ENCODE results near the gene RARRES1.
"Not testable (repeated sequence)": the region's sequence is repeated elsewhere in the genome, so short reads cannot be mapped to it uniquely, and the experiment has no call there.

RARRES1 gene

DNA sequence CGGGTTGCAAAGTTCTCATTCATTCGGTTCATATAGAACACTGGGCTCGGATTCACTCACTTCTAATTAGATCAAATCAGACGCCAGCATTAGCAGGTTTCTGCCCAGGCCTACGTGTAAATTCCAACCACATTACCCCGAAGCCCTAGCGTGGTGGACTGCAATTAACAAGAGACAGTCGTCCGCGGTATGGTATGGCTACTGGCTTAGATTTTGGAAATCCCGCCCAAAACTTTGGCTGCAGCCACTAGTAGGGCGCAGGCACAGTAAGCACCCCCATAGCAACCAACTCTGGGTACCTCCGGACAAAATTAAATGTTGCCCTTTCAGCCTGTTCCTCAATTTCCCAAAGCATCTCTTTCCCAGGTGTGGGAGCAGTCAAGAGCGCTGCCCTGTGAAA, 771 bp downstream of the RARRES1 start:
- no peak for DNase-seq

DNA sequence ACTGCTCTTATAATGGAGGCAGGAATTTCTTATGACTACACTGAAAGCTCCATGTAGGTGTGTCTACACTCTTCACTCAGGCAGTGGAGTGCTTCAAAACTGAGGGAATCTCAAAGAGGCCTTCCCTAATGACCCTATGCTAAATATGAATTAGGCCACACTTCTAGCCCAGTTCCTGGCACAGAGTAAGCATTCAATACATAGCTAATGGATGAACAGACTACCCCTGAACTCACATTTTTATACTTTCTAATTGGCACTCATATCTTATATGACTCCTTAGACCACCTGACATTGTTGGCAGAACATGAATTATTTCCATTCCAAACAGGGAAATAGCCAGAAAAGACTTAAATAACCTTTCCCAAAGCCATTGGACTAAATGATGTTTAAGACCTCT, 3.4 kb downstream of the RARRES1 start:
- DNase-seq = no peak

DNA sequence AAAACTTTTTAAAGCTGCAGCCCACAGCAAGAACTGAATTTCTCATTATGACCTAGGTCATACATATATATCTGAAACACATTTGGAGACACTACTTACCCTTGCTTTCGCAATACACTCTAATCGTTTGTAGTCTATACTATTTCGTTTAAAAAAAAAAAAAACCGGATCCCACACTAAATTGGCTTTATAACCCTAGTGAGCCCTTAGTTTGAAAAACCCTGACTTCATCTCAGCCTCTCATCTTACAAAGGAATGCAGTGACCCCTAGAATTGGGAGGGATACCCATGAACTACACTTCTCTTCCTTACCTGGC, 4.2 kb downstream of the RARRES1 start:
- DNase-seq = no peak

DNA sequence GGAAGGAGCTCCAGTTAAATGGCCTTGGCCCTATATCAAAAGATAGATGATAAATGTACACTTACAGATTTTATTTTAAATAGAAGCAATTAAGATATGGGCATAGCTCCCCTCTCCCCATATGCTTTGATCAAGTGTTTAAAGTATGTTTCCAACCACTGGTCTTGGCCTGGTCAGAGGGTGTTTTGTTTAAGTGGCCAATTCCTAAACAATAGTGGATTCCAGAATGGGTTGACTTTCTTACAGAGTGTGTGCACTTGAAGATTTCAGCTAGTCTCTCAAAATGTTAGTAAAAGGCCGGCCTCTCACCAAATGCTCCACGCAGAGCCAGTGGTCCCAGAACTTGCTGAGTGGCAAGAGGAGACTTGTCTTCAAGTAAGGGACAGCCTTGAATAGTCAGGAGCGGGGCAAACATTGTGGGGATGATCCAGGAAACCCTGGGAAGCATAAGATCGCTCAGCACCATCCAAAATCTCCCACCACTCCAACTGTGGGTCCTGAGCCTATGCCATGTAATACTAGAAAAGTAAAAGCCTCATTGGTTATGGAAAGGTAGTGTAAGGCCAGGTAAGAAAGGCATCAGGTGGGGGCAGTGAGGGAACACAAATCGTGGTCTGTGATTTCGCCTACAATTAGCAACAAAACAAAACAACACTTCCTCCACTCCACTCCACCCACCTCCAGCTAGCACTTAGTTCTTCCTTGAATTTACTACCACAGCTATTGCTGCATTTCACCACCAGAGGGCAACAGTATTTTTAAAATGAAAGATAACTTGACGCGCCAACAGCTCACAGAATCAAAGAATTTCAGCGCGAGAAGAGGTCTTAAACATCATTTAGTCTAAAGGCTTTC, 4.8 kb downstream of the RARRES1 start:
- DNase-seq = peak; percentile 54

DNA sequence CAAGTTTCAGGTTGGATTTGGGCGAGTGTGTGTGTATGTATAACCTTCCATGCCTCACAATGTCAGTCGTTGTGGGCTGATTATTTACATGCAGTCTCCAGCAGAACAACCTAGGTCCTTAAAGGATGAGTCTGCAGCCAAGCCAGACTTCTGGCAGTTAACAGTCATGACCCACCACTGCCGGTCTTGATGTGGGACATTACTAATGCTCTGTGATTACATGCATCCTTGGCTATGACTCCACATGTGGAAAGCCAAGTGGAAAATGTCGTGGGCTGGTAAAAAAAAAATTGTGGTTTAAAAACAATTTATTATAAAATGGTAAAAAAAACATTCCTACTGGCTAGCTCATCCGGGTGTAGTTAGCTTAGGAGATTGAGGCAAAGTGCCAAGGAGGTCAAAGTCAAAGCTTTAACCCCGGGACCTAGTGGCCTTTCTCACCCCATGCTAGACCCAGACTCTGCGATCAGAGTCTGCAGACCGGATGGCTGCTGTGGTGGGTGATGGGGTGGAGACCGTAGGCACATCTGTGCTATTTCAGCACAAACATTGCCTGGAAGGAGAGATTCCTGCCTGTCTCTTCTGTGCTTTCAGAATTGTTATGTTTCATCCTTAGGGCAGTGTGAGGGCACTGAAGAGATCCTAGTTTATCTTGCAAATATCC, 6.8 kb downstream of the RARRES1 start:
- DNase-seq = no peak

DNA sequence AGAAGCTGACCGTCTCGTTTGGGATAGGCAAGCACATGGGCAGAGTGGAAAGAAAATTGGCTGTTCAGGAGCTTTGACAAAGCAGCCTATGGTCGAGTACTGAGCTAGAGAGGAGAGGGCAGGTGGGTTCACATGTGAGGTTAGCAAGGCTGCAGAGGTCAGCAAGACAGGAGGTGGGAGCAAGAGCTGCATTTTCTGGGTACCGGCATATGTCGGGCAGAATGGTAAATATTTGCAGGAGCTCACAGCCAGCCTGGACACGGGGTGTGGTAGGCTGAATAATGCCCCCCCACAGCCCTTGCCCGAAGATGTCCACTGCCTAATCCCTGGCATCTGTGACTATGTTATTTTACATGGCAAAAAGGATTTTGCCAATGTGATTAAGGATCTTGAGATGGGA, 8.3 kb downstream of the RARRES1 start:
- DNase-seq = no peak

DNA sequence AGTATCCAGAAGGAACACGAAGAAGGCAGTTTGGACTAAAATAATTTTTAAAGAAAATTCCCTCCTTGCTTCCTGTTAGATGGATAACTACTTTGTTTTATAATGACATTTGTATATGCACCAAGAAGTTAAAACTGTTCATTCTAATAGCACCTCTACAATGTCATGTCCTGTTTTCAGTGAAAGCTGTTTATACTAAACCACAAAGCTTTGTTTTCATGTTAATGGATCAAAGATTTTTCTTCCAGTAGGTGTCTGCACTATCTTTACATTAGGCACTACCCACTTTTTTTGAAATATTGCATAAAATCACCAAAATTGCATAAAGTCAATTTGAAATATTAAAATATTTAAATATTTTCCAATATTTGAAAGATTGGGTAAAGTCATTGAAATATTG, 10.1 kb downstream of the RARRES1 start:
- DNase-seq = no peak

DNA sequence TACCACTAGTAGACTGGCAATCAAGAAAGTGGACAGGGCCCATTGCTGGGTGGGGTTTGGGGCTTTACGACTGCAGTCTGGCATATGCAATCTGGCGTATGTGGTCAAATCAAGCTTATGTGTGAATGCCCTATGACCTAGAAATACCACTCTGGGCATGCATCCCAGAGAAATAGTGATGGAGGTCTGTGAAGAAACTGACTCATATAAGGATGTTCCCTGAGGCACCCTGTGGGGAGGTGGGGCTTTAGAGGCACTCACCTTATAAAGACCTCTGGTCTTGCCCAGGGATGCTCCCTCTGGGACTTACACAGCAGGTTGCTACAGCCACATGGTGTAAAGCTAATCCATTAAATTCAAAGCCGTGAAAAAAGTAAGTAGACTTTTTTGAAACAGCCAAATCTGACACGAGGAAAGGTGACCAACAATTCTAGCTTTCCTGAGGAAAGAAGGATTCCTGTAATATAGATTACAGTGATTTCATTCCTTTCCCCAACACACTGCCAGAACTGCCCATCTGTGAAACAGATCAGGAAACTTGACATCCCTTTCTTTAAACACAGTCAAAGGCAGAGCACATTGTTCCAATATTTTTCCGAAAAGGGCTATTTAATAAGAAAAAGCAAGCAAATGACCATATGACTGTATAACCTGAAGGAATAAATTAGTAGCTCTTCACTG, 13.6 kb downstream of the RARRES1 start:
- no peak for DNase-seq

DNA sequence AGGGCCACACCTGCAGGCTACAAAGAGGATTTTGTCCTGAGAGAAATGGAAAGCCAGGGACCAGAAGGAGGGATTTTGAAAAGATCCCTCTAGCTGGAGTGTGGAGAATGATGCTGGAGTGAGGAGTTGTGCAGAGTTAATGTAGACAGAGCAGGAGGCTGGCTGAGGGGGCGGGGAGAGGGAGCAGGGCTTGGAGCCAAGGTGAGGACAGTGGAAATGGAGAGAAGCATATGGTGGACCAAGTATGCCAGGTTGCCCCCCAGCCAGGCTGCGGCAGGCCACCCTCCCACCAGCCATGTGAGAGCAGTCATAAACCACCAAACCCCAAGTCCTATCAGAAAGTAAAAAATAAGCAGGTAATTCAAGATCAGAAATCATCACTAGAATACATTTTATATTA, 14.7 kb downstream of the RARRES1 start:
- no peak for DNase-seq

DNA sequence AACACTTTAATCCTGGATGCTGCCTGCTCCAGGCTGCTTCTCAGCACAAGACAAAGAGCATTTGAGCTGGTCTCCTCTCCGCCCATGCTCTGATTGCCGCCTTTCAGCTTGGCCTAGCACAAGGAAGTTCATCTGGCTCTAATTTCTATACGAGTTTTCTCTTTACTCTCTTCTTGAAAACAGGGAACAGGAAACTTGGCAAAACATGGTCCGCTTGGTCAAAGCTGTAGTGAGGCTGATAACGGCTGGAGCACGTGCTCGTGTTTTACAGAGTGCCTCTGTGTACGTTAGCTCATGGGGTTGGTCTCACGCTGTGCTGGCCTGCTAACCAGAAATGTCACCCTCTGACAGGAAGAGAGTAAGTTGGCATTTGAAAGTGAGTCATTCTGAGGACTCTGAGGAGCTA, 19.2 kb downstream of the RARRES1 start:
- DNase-seq = no peak

DNA sequence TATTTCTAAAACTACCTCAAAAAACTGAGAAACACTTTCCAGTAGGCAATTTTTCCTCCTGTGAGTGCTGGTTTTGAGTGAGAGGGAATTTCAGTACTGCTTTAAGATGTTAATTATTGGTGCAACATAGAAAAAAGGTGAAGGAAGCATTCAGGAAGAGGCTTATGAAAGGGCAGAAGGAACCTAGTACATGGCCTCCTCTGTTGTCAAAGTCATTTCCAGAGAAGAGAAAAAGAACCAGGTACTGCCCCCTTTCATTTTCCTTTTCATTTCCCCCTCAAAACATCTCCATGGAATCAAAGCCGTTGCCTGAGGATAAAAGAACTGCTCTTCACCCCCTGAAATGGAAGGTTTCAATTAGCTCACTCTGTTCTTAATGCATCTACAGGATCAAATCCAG, 19.8 kb downstream of the RARRES1 start:
- DNase-seq = no peak

DNA sequence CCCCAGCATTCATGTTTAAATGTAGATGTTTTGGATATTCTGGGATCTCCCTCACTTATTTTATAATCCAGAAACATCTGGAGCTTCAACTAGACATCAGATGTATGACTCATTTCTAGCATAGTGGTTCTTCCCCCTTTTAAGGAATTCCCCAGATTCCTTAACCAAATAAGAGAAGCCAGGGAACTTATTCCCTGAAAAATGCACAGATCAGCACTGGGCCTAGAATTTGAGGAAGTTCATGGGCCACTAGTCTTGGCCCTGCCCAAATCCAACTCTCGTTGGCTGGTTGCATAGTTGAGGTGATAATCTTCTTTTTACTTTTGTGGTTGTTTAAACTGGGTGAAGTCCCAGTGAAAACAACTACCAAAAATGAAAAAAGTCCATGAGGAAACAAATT, 20.4 kb downstream of the RARRES1 start:
- no peak for DNase-seq

DNA sequence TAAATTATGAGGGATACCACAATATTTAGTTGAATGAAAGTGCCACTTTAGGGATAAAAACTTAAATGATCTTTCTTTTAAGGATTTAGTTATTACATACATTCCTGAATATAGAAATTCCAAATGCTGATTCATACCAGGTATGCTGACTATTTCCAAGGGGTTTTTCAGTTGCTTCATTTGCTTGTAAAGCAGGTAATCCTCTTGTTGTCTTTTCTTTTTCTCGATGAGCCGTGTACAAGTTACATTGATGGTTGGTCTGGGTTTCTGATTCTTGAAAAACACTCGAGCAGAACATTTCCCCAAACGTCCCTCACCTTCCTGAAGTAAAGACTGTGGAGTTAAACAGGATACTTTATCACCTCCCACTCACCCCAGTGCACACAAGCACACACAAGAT, 21.7 kb downstream of the RARRES1 start:
- DNase-seq = no peak

DNA sequence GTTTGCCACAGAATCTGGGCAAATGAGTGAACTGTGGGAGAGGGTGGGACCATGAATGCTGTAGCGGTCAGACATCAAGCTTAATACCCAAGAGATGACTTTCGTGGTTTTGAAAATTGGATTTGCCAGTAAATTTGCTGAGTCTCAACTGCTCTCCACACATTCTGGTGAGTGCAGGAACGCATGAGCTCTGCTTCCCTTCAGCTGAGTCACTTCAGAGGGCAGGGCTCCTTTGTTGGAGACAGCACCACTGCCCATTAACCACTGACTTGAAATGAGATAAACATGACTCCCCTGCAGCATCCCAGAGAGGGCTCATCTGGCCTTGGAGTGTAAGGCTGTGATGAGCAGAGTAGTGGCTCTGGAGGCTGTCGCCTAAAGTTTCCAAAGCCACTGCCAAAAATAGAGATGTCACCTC, 22.6 kb downstream of the RARRES1 start:
- no peak for DNase-seq

DNA sequence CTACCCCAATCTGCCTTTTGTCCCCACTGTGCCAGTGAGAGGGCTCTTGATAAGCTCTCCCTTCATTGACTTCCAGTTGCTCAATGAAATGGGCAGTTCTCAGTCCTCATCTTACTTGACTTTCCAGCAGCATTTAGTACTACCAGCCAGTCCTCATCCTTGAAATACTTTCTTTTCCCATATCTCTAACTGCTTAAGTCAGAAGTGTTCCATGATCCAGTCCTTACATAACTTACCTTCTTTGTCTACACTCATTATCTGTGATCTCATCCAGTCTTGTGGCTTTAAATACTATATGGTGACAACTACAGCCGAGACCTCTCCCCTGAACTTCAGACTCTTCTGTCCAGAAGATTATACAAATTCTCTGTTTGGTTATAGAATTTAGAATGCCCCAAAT, 28.7 kb downstream of the RARRES1 start:
- DNase-seq = no peak

DNA sequence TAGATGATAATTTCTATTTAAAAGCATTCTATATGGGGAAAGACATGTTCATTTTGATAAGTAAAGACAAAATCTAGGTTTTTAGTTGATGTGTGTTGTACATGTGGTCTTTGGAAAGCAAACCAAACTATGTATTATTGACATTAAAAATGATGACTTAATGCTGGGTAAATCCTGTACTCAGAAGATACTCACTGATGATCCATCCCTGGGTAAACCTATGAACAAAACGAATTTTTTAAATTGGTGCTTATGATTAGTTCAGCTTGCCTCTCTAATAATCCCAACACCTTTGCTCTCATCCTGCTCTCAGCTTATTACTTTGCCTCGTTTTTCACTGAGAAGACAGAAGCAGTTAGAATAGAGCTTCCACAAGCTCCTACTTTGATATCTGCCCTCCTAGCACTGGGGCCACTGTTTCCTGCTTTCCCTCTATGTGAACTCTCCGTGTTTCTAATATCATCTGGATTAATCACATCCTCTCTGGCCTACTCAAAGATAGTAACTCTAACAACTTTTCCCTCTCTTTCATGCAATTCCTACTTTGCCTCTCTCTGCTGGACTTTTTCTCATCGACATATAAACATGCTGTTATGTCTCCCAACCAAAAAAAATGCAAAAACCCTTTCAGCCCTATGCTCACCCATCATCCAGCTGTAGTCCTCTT, 29.3 kb downstream of the RARRES1 start:
- no peak for DNase-seq

DNA sequence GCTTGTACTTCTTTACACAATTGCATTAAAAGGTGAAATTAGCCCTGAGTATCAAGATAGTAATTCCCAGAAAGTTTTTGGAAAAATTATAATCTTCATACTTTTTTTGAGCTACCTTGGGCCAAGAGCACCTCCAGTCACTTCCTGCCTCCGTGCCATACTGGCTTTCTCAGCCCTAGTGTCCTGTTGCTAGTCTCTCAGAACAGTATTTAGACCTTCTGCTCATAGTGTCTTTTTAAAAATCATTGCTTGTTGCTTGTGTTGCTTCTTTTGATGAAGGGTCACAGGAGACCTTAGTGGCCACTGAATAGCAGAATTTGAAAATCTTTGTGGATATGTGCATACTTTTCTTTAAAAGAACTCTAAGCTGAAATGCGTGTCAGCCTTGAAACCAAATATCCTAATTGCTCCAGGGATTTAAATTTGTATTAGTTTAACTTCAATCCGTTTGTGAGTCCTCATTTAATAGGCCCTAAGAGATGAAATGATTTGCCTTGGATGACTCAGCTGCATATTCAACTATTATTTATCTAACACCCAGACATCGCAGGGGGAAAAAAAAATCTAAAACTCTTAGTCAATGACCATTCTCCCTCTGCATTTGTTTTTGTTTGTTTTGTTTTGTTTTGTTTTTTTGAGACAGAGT, 30.7 kb downstream of the RARRES1 start:
- DNase-seq = no peak

DNA sequence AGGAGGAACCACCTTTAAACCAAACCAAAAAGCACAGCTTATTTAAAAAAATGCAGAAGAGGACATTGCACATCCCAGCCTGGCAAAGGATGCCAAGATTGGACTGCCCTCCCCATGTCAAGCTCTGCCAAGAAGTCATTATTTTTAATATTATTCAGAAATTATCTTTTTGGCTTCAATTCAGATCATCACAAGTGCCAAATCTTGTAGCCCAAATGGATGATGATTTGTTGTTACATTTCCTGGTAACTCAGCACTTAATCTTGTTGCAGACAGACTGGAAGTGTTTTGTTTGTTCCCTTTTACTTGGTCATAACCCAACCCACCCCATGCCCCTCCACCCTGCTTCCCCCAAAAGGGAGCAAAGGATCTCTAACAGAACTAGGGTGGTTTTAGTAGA, 31.7 kb downstream of the RARRES1 start:
- DNase-seq = no peak

DNA sequence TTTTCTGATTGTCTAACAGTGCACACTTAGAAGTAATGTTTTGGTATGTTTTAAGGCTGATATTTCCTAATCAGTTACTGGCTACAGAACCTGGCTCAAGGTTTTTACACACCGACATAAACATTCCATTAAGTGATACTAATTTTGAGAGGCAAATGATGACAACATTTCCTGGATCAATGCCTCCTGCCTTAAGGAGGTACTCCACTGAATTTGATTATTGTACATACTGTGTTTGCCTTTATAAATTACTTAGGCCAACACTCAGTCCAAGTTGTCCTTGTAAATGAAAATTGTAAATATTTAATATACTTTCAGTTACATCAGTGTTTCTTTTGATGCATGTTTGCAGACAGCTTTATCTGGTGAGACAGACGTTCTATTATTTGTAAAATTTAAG, 35.6 kb downstream of the RARRES1 start:
- DNase-seq = no peak

DNA sequence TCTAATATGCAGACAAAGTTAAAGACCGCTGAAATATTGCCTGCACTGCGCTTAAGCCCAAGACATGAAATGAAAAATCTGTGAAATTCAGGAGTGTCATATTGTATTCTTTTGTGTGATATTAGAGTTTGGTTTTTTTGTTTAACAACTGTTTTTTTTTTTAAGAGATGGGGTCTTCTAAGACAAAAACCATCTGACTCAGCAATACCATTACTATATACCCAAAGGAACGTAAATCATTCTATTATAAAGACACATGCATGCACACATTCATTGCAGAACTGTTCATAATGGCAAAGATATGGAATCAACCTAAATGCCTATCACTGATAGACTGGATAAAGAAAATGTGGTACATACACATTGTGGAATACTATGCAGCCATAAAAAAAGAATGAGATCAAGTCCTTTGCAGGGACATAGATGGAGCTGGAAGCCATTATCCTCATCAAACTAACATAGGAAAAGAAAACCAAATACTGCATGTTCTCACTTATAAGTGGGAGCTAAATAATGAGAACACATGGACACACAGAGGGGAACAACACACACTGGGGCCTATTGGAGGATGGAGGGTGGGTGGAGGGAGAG, 38.3 kb downstream of the RARRES1 start:
- DNase-seq = not testable (repeated sequence)

DNA sequence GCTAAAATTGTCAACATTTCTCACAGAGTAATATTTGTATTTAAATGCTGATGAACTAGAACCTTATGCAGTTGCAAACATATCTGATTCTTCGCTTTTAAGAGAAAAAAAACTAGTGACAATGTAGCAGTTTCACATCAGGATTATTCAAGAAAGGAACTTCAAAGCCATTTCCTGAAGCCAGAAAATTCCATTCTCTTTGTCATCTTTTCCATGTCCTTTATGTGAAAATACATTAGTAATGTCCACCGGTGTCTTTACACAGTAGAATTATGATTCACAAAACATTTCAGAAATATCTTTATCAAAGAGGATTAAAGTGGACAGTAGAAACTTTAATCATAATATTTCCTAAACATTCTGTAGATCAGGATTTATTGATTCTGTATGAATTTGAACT, 47.1 kb downstream of the RARRES1 start:
- no peak for DNase-seq

DNA sequence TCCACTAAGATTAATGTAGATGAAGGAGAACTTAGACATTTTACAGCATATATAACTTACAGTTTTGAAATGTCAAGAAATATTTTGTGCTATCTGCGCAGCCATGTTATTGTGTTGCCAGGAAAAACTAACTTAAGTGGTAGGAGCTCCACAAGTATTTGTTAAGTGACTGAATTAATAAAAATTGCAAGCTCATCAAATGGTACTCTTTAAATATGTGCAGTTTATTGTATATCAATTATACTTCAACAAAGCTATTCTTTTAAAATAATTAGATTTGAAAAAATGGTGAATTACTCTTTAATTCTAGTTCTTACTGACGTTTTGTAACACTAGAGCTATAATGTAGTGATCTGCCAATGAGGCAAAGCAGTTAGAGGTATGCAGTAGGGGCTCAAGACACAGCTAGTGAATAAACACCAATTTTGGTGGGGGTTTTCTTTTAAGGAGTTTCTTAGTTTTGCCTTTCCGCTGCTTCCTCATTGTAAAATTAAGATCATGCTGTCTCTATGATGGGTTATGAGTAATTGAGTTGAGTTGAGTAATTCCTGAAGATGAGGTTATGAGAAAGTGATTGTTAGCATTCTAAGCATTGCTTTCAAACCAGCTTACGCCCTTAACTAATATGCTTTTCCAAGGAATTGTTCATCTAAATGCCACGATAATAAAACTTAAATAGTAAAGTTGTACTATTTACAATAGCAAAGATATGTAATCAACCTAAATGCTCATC, 48.9 kb downstream of the RARRES1 start:
- DNase-seq = no peak

Data from NCI-H2171 treated with DMSO at 0.1 percent for 48 hours (cell line).